Chondrocyte (in vitro differentiated cells): ENCODE data around the gene SUGCT. TPM values are rescaled to one million over a fixed set of nuclear protein-coding genes. Genes with fewer than 3 reads are reported as not detected.

Experiments used
- DNase-seq: peaks from one replicate; pipeline ENCODE4 v3.0.0; 2021; ENCODE audit warnings: mixed read lengths, low spot score
- H3K27ac Mint-ChIP-seq: one replicate; pipeline ENCODE4 v1.8.0; 2021; ENCODE audit warnings: mild to moderate bottlenecking, moderate library complexity, mixed read lengths; ENCODE audit not compliant: unreplicated experiment
- H3K27me3 Mint-ChIP-seq: 2 replicates; pipeline ENCODE4 v1.8.0; 2021; ENCODE audit warnings: low read depth, mixed read lengths
- H3K36me3 Mint-ChIP-seq: 2 replicates; pipeline ENCODE4 v1.8.0; 2021; ENCODE audit warnings: low read depth, mixed read lengths
- H3K4me1 Mint-ChIP-seq: 2 replicates; pipeline ENCODE4 v1.8.0; 2021; ENCODE audit warnings: low read depth, mild to moderate bottlenecking, mixed read lengths
- H3K4me3 Mint-ChIP-seq: one replicate; pipeline ENCODE4 v1.8.0; 2021; ENCODE audit warnings: mild to moderate bottlenecking, moderate library complexity, mixed read lengths; ENCODE audit not compliant: unreplicated experiment
- H3K9me3 Mint-ChIP-seq: 2 replicates; pipeline ENCODE4 v1.8.0; 2021; ENCODE audit warnings: low read depth, mixed read lengths
- total RNA-seq: library from RNA; stranded (reverse); gene quantifications from 3 replicates; pipeline ENCODE4 v1.2.1, GENCODE V29; 2021
- TF ChIP-seq, protein P1 (sequence below): fragments of 200-600 bp; sonication (generic); IDR thresholded peaks from 2 replicates; pipeline ENCODE4 v1.5.0; 2021; ENCODE audit warnings: antibody characterized with exemption, mild to moderate bottlenecking, moderate library complexity

SUGCT gene
- total RNA-seq, 1 donor from 2014 or later, result 34.4 TPM

DNA sequence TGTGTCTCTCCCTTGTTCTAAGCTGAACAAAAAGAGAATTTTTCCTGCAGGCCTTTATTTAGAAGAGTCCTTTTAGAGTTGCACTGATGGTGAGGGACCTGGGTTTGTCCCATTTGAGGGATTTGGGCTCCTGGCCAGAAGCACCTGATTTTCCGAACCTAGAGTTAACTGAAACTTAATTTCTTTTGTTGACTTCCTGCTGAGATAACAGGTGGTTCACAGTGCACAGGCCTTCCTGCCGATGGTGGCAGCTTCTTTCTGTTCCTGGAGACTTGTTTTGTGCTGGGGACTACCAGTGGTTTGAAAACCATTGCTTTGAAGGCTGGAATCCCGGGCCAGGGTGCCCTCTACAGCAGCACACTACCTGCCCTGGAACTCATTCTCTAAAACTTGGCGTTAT, 99.2 kb downstream of the SUGCT start:
- no peak for DNase-seq
- Mint-ChIP-seq H3K9me3 (no peaks in the 10 kb centered on the region), H3K4me1 (peaks cover 25% of the 10 kb centered on the region), H3K4me3 (no peak overlapping the region), H3K36me3 (peaks cover 5% of the 10 kb centered on the region), H3K27me3 (no peaks in the 10 kb centered on the region), H3K27ac (no peak overlapping the region)
- TF ChIP-seq, protein P1, sequence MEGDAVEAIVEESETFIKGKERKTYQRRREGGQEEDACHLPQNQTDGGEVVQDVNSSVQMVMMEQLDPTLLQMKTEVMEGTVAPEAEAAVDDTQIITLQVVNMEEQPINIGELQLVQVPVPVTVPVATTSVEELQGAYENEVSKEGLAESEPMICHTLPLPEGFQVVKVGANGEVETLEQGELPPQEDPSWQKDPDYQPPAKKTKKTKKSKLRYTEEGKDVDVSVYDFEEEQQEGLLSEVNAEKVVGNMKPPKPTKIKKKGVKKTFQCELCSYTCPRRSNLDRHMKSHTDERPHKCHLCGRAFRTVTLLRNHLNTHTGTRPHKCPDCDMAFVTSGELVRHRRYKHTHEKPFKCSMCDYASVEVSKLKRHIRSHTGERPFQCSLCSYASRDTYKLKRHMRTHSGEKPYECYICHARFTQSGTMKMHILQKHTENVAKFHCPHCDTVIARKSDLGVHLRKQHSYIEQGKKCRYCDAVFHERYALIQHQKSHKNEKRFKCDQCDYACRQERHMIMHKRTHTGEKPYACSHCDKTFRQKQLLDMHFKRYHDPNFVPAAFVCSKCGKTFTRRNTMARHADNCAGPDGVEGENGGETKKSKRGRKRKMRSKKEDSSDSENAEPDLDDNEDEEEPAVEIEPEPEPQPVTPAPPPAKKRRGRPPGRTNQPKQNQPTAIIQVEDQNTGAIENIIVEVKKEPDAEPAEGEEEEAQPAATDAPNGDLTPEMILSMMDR, result no peak

DNA sequence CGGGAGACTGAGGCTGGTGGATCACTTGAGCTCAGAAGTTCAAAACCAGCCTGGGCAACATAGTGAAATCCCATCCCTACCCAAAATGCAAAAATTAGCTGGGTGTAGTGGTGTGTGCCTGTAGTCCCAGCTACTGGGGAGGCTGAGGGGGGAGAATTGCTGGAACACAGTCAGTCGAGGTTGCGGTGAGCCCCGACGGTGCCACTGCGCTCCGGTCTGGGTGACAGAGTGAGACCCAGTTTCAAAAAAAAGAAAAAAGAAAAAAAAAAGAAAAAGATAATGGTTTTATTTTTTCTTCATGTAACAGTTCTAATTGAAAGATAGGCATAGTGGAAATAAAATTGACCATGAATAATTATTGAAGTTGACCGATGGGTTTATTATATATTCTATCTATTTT, 99.9 kb downstream of the SUGCT start:
- TF ChIP-seq, protein P1, result no peak
- H3K4me3 Mint-ChIP-seq, result no peak overlapping the region
- no peaks in the 10 kb centered on the region for H3K9me3 Mint-ChIP-seq
- no peak for DNase-seq
- H3K4me1 Mint-ChIP-seq, result peaks cover 25% of the 10 kb centered on the region
- no peak overlapping the region for H3K27ac Mint-ChIP-seq
- H3K27me3 Mint-ChIP-seq, result no peaks in the 10 kb centered on the region
- H3K36me3 Mint-ChIP-seq, result peaks cover 5% of the 10 kb centered on the region

DNA sequence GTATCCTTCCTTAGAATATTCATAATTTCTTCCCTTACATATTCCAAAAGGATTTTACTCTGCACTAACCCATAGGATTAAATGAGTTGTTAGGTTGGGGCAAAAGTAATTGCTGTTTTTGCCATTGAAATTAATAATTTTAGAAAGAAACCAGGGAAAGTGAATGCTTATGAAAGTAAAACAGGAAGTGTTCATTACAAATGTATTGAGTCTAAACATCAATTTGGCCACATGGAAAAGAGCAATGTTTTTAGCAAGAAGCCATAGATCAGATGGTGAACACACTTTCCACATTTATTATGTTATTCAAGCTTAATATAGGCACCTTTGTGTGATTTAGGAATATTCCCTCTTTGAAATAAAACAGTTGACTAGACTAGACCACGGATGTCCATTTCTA, 102.9 kb downstream of the SUGCT start:
- no peak for DNase-seq
- peaks cover 4% of the 10 kb centered on the region for H3K4me1 Mint-ChIP-seq
- TF ChIP-seq, protein P1, result no peak
- peaks cover 3% of the 10 kb centered on the region for H3K36me3 Mint-ChIP-seq
- no peak overlapping the region for H3K27ac Mint-ChIP-seq
- H3K27me3 Mint-ChIP-seq, result no peaks in the 10 kb centered on the region
- no peak overlapping the region for H3K4me3 Mint-ChIP-seq
- H3K9me3 Mint-ChIP-seq, result no peaks in the 10 kb centered on the region

DNA sequence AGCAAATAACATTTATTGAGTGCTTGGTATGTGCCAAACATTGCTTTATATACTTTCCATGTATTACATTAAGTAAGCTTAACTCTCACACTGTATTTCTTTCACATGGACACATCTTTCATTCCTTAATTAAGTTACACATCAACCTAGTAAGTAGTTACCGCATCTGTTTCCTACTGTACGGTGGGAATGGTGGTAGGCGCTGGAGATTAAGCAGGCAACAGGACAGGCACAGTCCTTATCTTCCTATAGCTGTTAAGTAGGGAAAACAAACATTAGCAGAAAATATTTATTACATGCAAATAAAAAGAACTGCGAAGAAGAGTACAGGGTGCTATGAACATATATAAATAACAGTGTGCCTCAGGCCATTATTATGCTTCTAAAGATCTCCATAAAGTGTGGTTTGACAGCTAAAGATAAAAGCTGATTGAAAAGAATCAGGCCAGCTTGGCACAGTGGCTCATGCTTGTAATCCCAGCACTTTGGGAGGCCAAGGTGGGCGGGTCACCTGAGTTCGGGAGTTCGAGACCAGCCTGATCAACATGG, 105.0 kb downstream of the SUGCT start:
- Mint-ChIP-seq H3K9me3 (no peaks in the 10 kb centered on the region), H3K27me3 (no peaks in the 10 kb centered on the region), H3K36me3 (peaks cover 3% of the 10 kb centered on the region), H3K27ac (no peak overlapping the region), H3K4me3 (no peak overlapping the region), H3K4me1 (peaks cover 7% of the 10 kb centered on the region)
- no peak for DNase-seq
- TF ChIP-seq, protein P1, result no peak

DNA sequence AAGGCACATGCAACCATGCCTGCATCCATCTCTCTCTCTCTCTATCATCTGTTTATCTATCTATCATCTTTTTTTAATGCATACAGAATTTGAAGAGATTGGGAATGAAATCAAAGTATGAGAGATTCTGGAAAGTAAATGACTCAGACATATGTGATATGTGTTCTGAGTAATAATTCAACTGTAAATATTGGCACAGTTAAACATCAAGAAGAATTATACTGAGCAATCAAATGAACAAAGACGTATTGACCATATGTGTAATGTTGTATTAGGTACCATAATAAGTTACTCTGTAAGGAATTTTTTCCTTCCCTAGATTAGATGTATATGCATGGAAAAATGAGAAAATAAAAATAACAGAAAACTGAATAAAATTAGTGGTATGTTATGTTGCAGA, 108.3 kb downstream of the SUGCT start:
- Mint-ChIP-seq H3K4me3 (no peak overlapping the region), H3K36me3 (peaks cover 1% of the 10 kb centered on the region), H3K4me1 (peaks cover 6% of the 10 kb centered on the region), H3K27me3 (no peaks in the 10 kb centered on the region), H3K27ac (no peak overlapping the region), H3K9me3 (no peaks in the 10 kb centered on the region)
- DNase-seq, result no peak
- TF ChIP-seq, protein P1, result no peak
